ENCODE results near the gene DNAH11.

The DNAH11 gene

GRCh38 chr7:21548491-21548890, 5.7 kb downstream of the DNAH11 start:
- DNase-seq (ENCODE audit: low read depth), result no peak

GRCh38 chr7:21550076-21550475, 7.2 kb downstream of the DNAH11 start:
- DNase-seq (ENCODE audit: low read depth), result no peak

GRCh38 chr7:21550821-21551531, 8.1 kb downstream of the DNAH11 start:
- DNase-seq (ENCODE audit: low read depth), result no peak

GRCh38 chr7:21562385-21562784, 19.5 kb downstream of the DNAH11 start:
- DNase-seq (ENCODE audit: low read depth), result no peak

GRCh38 chr7:21565614-21566013, 22.8 kb downstream of the DNAH11 start:
- DNase-seq (ENCODE audit: low read depth), result no peak

- no peak for DNase-seq (ENCODE audit: low read depth)
These were observed 23.3 kb downstream of the DNAH11 start for GRCh38 chr7:21566094-21566493.

GRCh38 chr7:21568762-21569161, 25.9 kb downstream of the DNAH11 start:
- no peak for DNase-seq (ENCODE audit: low read depth)

- no peak for DNase-seq (ENCODE audit: low read depth)
These were observed 29.8 kb downstream of the DNAH11 start for GRCh38 chr7:21572331-21573313.

- DNase-seq (ENCODE audit: low read depth), result no peak
These were observed 36.7 kb downstream of the DNAH11 start for GRCh38 chr7:21579341-21580072.

GRCh38 chr7:21580073-21580521, 37.3 kb downstream of the DNAH11 start:
- peak; percentile 35 for DNase-seq (ENCODE audit: low read depth)

GRCh38 chr7:21585070-21585724, 42.4 kb downstream of the DNAH11 start:
- DNase-seq (ENCODE audit: low read depth), result no peak

GRCh38 chr7:21587139-21587784, 44.4 kb downstream of the DNAH11 start:
- DNase-seq (ENCODE audit: low read depth), result no peak

- no peak for DNase-seq (ENCODE audit: low read depth)
These were observed 54.0 kb downstream of the DNAH11 start for GRCh38 chr7:21596801-21597200.

GRCh38 chr7:21603462-21603861, 60.6 kb downstream of the DNAH11 start:
- DNase-seq (ENCODE audit: low read depth), result no peak

- no peak for DNase-seq (ENCODE audit: low read depth)
These were observed 61.3 kb downstream of the DNAH11 start for GRCh38 chr7:21603972-21604749.

GRCh38 chr7:21605008-21605585, 62.3 kb downstream of the DNAH11 start:
- no peak for DNase-seq (ENCODE audit: low read depth)

GRCh38 chr7:21608465-21608864, 65.6 kb downstream of the DNAH11 start:
- DNase-seq (ENCODE audit: low read depth), result no peak

- DNase-seq (ENCODE audit: low read depth), result no peak
These were observed 68.3 kb downstream of the DNAH11 start for GRCh38 chr7:21611129-21611528.

- peak; percentile 48 for DNase-seq (ENCODE audit: low read depth)
These were observed 73.3 kb downstream of the DNAH11 start for GRCh38 chr7:21616091-21616490.

- DNase-seq (ENCODE audit: low read depth), result no peak
These were observed 74.1 kb downstream of the DNAH11 start for GRCh38 chr7:21616796-21617436.
